ENCODE measurements around the gene EFS. TPM values are rescaled to one million over a fixed set of nuclear protein-coding genes. Genes with fewer than 3 reads are reported as not detected.

EFS gene
- polyA plus RNA-seq, 1 experiment, result 2.7 TPM

GRCh38 chr14:23375527-23376251 lies 10.7 kb upstream of the EFS start:
- peaks cover 10% of the 10 kb centered on the region for H3K27me3 ChIP-seq (ENCODE audit: control insufficient read depth, insufficient read depth, low read length)
- CTCF ChIA-PET, result interaction anchor here (1.2 to 8.1 kb wide), 3 partner anchors 8 to 49 kb away, joined by 3 to 132 read pairs (median 6); no protein-coding TSS in a partner anchor
- no peaks in the 10 kb centered on the region for H3K36me3 ChIP-seq (ENCODE audit: control insufficient read depth, insufficient read depth, low read length)
- no peak for TF ChIP-seq CTCF (IDR thresholded peaks at IDR 0.05; ENCODE audit: insufficient read depth, low read depth, low read length)
- no peak overlapping the region for H3K4me3 ChIP-seq (ENCODE audit: low read depth, low read length)
- DNase-seq (ENCODE audit: low read depth), result no peak
- POLR2A ChIA-PET, result no interaction called here

GRCh38 chr14:23373041-23373440 lies 8.1 kb upstream of the EFS start:
- CTCF ChIA-PET, result no interaction called here
- DNase-seq (ENCODE audit: low read depth), result no peak
- H3K36me3 ChIP-seq (ENCODE audit: control insufficient read depth, insufficient read depth, low read length), result no peaks in the 10 kb centered on the region
- POLR2A ChIA-PET, result no interaction called here
- H3K27me3 ChIP-seq (ENCODE audit: control insufficient read depth, insufficient read depth, low read length), result peaks cover 12% of the 10 kb centered on the region
- no peak overlapping the region for H3K4me3 ChIP-seq (ENCODE audit: low read depth, low read length)
- no peak for TF ChIP-seq CTCF (IDR thresholded peaks at IDR 0.05; ENCODE audit: insufficient read depth, low read depth, low read length)

GRCh38 chr14:23372509-23372908 lies 7.5 kb upstream of the EFS start, which contains the start of gene IL25:
IL25 (plus strand) TSS chr14:23372809.
- no peak for TF ChIP-seq CTCF (IDR thresholded peaks at IDR 0.05; ENCODE audit: insufficient read depth, low read depth, low read length)
- ChIA-PET POLR2A (no interaction called here), CTCF (interaction anchor here (1.2 kb wide), 1 partner anchor 20 kb away, joined by 3 read pairs; the partner anchor contains the start of gene SLC22A17)
- DNase-seq (ENCODE audit: low read depth), result no peak
- no peaks in the 10 kb centered on the region for H3K36me3 ChIP-seq (ENCODE audit: control insufficient read depth, insufficient read depth, low read length)
- no peak within 1 kb of the TSS for H3K4me3 ChIP-seq (ENCODE audit: low read depth, low read length)
- H3K27me3 ChIP-seq (ENCODE audit: control insufficient read depth, insufficient read depth, low read length), result peaks cover 14% of the 10 kb centered on the region

- DNase-seq (ENCODE audit: low read depth), result no peak
- Histone ChIP-seq H3K36me3 (ENCODE audit: control insufficient read depth, insufficient read depth, low read length) (no peaks in the 10 kb centered on the region), H3K4me3 (ENCODE audit: low read depth, low read length) (no peak overlapping the region), H3K27me3 (ENCODE audit: control insufficient read depth, insufficient read depth, low read length) (peaks cover 12% of the 10 kb centered on the region)
- no peak for TF ChIP-seq CTCF (IDR thresholded peaks at IDR 0.05; ENCODE audit: insufficient read depth, low read depth, low read length)
- POLR2A ChIA-PET, result no interaction called here
- CTCF ChIA-PET, result interaction anchor here (1.2 kb wide), 1 partner anchor 19 kb away, joined by 3 read pairs; the partner anchor contains the start of gene SLC22A17
These were observed 6.9 kb upstream of the EFS start for GRCh38 chr14:23371865-23372264.

GRCh38 chr14:23370221-23370620 lies 5.2 kb upstream of the EFS start:
- no peak overlapping the region for H3K4me3 ChIP-seq (ENCODE audit: low read depth, low read length)
- DNase-seq (ENCODE audit: low read depth), result no peak
- H3K36me3 ChIP-seq (ENCODE audit: control insufficient read depth, insufficient read depth, low read length), result no peaks in the 10 kb centered on the region
- no peak for TF ChIP-seq CTCF (IDR thresholded peaks at IDR 0.05; ENCODE audit: insufficient read depth, low read depth, low read length)
- ChIA-PET CTCF (interaction anchor here (0.6 to 4.5 kb wide), 4 partner anchors 9 to 29 kb away, joined by 3 to 41 read pairs (median 3); no protein-coding TSS in a partner anchor), POLR2A (no interaction called here)
- H3K27me3 ChIP-seq (ENCODE audit: control insufficient read depth, insufficient read depth, low read length), result peaks cover 12% of the 10 kb centered on the region
